ENCODE data around the gene EPB41. TPM values are rescaled to one million over a fixed set of nuclear protein-coding genes. Genes with fewer than 3 reads are reported as not detected.

Gene EPB41
- total and polyA plus RNA-seq, 2 of the 4 experiments (the other 2 are of a cell fraction), result 4.6 to 10.0 TPM

GRCh38 chr1:28956038-28956464 is 41.7 kb downstream of the EPB41 start:
- Histone ChIP-seq H2BK120ac (ENCODE audit: low read depth, low read length) (no peak overlapping the region), H2BK5ac (ENCODE audit: low read depth, low read length, poor library complexity, severe bottlenecking) (no peak overlapping the region), H2BK20ac (ENCODE audit: low read depth, low read length) (no peak overlapping the region), H2AFZ (replicated peaks; ENCODE audit: low read length, poor library complexity) (no peak overlapping the region), H3K14ac (replicated peaks; ENCODE audit: low read depth, low read length) (no peak overlapping the region), H3K9me3 (ENCODE audit: control insufficient read depth, insufficient read depth, low read length) (no peaks in the 10 kb centered on the region), H3K9me1 (ENCODE audit: insufficient read depth, low read length) (no peaks in the 10 kb centered on the region; the same call in 1 of the 2 replicates), H3K56ac (ENCODE audit: extremely low read depth, insufficient read depth, low read length) (no peak overlapping the region), H4K8ac (ENCODE audit: low read depth in 2 of 2, low read length in 2 of 2) (no peak overlapping the region), H2BK15ac (ENCODE audit: low read depth, low read length) (no peak overlapping the region), H3K79me1 (ENCODE audit: low read depth in 1 of 2, low read length in 2 of 2) (no peaks in the 10 kb centered on the region), H3K23ac (ENCODE audit: low read depth, low read length) (no peak overlapping the region), H2AK5ac (ENCODE audit: low read depth, low read length) (no peak overlapping the region), H2AK9ac (replicated peaks; ENCODE audit: low read depth, low read length, poor library complexity) (no peak overlapping the region), H3K18ac (ENCODE audit: low read depth, low read length) (no peak overlapping the region), H3K4ac (ENCODE audit: low read depth, low read length) (no peak overlapping the region), H4K20me1 (ENCODE audit: insufficient read depth, low read length) (no peaks in the 10 kb centered on the region), H4K91ac (ENCODE audit: insufficient read depth, low read depth, low read length) (no peak overlapping the region), H3K4me1 (ENCODE audit: control insufficient read depth, insufficient read depth, low read length) (no peaks in the 10 kb centered on the region), H3K27me3 (ENCODE audit: control insufficient read depth, insufficient read depth, low read length) (no peaks in the 10 kb centered on the region), H3K36me3 (ENCODE audit: control insufficient read depth, insufficient read depth, low read length) (no peaks in the 10 kb centered on the region), H3K9ac (ENCODE audit: low read depth, low read length) (no peak overlapping the region), H3K4me2 (ENCODE audit: low read depth, low read length) (no peak overlapping the region), H3K4me3 (ENCODE audit: insufficient read depth, low read depth, low read length) (no peak overlapping the region), H3K27ac (ENCODE audit: insufficient read depth, low read length) (no peak overlapping the region), H4K5ac (ENCODE audit: low read depth, low read length) (no peak overlapping the region)
- BruUV-seq (replicated peaks), result no TSS peak
- DNase-seq (peak; percentile 47), ATAC-seq (ENCODE audit: low read depth) (peak; percentile 37)
- ChIA-PET POLR2A (ENCODE audit: unreplicated experiment) (no interaction called here), CTCF (no interaction called here)
- dilution Hi-C loops (cut with HindIII; ENCODE audit: low sequenced_read_pairs, unreplicated experiment) (no loop called here), intact Hi-C loops (cut with micrococcal nuclease) (no loop called here), in situ Hi-C loops (cut with MboI; ENCODE audit: low sequenced_read_pairs) (no loop called here)
- TF ChIP-seq POLR2A (IDR thresholded peaks at IDR 0.05; ENCODE audit: low read depth, low read length) (no peak), NFE2L2 (IDR thresholded peaks at IDR 0.05; ENCODE audit: low read depth, low read length) (no peak), CTCF (conservative IDR thresholded peaks at IDR 0.05; ENCODE audit: low read depth, low read length) (no peak), MXI1 (IDR thresholded peaks at IDR 0.05; ENCODE audit: borderline replicate concordance, low read depth, low read length) (no peak), FOS (IDR thresholded peaks at IDR 0.05; ENCODE audit: low read depth, low read length) (no peak), RFX5 (IDR thresholded peaks at IDR 0.05; ENCODE audit: low read depth, low read length) (no peak), USF2 (IDR thresholded peaks at IDR 0.05; ENCODE audit: low read depth, low read length) (no peak), RCOR1 (IDR thresholded peaks at IDR 0.05; ENCODE audit: insufficient replicate concordance, low read length) (no peak), SMC3 (IDR thresholded peaks at IDR 0.05; ENCODE audit: low read depth, low read length) (no peak), MAFK (IDR thresholded peaks at IDR 0.05; ENCODE audit: low read depth, low read length) (no peak), RAD21 (IDR thresholded peaks at IDR 0.05; ENCODE audit: low read length) (no peak), CHD1 (IDR thresholded peaks at IDR 0.05; ENCODE audit: low read depth, low read length) (no peak), ELK1 (IDR thresholded peaks at IDR 0.05; ENCODE audit: borderline replicate concordance, low read depth, low read length) (no peak), CEBPB (IDR thresholded peaks at IDR 0.05; ENCODE audit: low read depth, low read length) (no peak)
- no CpG with 5 or more reads among the region's 2 CpGs for WGBS, 2 experiments (ENCODE audit: extremely low coverage in 2 of 2, insufficient read length in 1 of 2)

Measured in IMR-90 (cell line).